Gastroesophageal sphincter (tissue), 3 donors: ENCODE measurements around the gene ASB14.

Source experiments
- CTCF ChIP-seq, 4 experiments: fragments of 200-600 bp in 2 of 4; fragments of 450-650 bp in 2 of 4; sonication (generic) in 1 of 4; IDR thresholded peaks; one replicate each; pipeline ENCODE4 v1.5.1; 2017 to 2019; ENCODE audit warnings: antibody characterized with exemption in 4 of 4, mild to moderate bottlenecking in 2 of 4, moderate library complexity in 2 of 4
- EP300 ChIP-seq: sonication (generic); formaldehyde crosslinking; IDR thresholded peaks from one replicate; pipeline ENCODE4 v1.6.1; 2017; ENCODE audit warnings: antibody characterized with exemption, mild to moderate bottlenecking
- POLR2A ChIP-seq, 2 donors: fragments of 450-650 bp; IDR thresholded peaks; one replicate each; pipeline ENCODE4 v1.6.1; 2017; ENCODE audit warnings: antibody characterized with exemption in 2 of 2, mild to moderate bottlenecking in 2 of 2, moderate library complexity in 1 of 2
- POLR2AphosphoS5 ChIP-seq: sonication (generic); formaldehyde crosslinking; IDR thresholded peaks from one replicate; pipeline ENCODE4 v1.6.1; 2017; ENCODE audit warnings: antibody characterized with exemption

DNA sequence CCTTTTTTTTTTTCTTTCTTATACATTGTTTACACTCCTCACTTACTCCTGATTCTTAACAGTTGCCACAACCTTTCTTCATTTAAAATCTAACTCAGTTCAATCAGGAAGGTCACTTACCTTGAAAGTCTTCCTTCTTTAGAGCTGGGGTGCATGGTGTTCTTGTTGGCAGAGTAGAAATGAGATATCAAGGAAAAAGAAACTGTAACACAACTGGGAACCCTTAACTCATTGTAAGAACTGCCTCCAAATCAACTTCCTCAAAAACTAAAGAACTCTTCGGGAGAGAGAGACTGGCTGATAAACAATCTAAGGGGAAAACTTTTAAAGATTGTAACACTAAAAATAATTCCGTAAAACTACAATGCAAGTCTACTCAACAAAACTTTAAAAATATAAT, 66.3 kb downstream of the ASB14 start:
- TF ChIP-seq CTCF (IDR thresholded peaks at IDR 0.05) = no peak
- no peak for TF ChIP-seq POLR2A (IDR thresholded peaks at IDR 0.05)
- TF ChIP-seq POLR2AphosphoS5 = no peak
- TF ChIP-seq EP300 = no peak
